Brain microvascular endothelial cell (primary cell): Measurements from ENCODE around the gene OR6Q1.

ENCODE experiments used
- DNase-seq: peaks from one replicate; pipeline ENCODE4 v3.0.0-alpha.2; 2020
- H3K27ac ChIP-seq: fragments of 250-450 bp; sonication (Bioruptor Pico); 2 replicates; pipeline ENCODE4 v1.5.1; 2020; ENCODE audit warnings: mild to moderate bottlenecking, moderate library complexity
- H3K27me3 ChIP-seq: fragments of 250-450 bp; sonication (Bioruptor Pico); replicated peaks from 2 replicates; pipeline ENCODE4 v1.5.1; 2020; ENCODE audit warnings: mild to moderate bottlenecking
- H3K36me3 ChIP-seq: fragments of 250-450 bp; sonication (Bioruptor Pico); replicated peaks from 2 replicates; pipeline ENCODE4 v1.5.1; 2020; ENCODE audit warnings: mild to moderate bottlenecking
- H3K4me3 ChIP-seq: 2 replicates; pipeline ENCODE4 v1.5.1; 2011; ENCODE audit warnings: low read depth, mild to moderate bottlenecking, control low read depth, low read length, moderate library complexity
- CTCF ChIP-seq: IDR thresholded peaks from 2 replicates; pipeline ENCODE4 v1.5.1; 2011; ENCODE audit warnings: low read depth, mild to moderate bottlenecking, moderate library complexity, low read length, control low read depth, inconsistent platforms; ENCODE audit errors: missing control alignments
- in situ Hi-C: cut with HindIII; loops from 2 replicates; pipeline ENCODE4 v1.10.0; 2017; ENCODE audit warnings: low sequenced_read_pairs, low pct_ligation_motif_present

Gene OR6Q1

GRCh38 chr11:58070585-58070984 lies 39.8 kb downstream of the OR6Q1 start:
- no peak overlapping the region for H3K4me3 ChIP-seq
- no peak for TF ChIP-seq CTCF
- no peaks in the 10 kb centered on the region for H3K36me3 ChIP-seq
- H3K27me3 ChIP-seq = no peaks in the 10 kb centered on the region
- in situ Hi-C loops = no loop called here
- no peak overlapping the region for H3K27ac ChIP-seq
- DNase-seq = no peak

DNA sequence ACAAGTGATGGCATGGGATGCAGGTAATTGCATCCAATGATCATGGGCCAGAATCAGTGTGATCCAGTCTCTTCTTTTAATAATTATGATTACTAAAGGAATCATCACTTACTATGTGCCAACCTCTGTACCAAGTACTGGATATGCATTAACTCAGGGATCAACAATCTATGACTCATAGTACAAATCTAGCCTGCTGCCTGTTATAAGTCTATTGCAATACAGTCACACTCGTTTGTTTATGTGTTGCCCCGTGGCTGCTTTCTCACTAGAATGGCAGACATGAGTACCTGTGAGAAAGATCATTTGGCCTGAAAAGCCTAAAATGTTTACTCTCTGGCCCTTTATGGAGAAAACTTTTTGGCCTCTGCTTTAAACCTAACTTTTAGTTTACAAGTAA lies 45.0 kb downstream of the OR6Q1 start:
- Histone ChIP-seq H3K27me3 (no peaks in the 10 kb centered on the region), H3K36me3 (no peaks in the 10 kb centered on the region), H3K27ac (no peak overlapping the region), H3K4me3 (no peak overlapping the region)
- in situ Hi-C loops = no loop called here
- no peak for TF ChIP-seq CTCF
- no peak for DNase-seq
